ENCODE measurements around the gene COL5A1. TPM values are rescaled to one million over a fixed set of nuclear protein-coding genes. Genes with fewer than 3 reads are reported as not detected.

Gene COL5A1
- total RNA-seq, 4 donors from 2014 or later, result 7.1 to 69.3 (median 16.1) TPM

DNA sequence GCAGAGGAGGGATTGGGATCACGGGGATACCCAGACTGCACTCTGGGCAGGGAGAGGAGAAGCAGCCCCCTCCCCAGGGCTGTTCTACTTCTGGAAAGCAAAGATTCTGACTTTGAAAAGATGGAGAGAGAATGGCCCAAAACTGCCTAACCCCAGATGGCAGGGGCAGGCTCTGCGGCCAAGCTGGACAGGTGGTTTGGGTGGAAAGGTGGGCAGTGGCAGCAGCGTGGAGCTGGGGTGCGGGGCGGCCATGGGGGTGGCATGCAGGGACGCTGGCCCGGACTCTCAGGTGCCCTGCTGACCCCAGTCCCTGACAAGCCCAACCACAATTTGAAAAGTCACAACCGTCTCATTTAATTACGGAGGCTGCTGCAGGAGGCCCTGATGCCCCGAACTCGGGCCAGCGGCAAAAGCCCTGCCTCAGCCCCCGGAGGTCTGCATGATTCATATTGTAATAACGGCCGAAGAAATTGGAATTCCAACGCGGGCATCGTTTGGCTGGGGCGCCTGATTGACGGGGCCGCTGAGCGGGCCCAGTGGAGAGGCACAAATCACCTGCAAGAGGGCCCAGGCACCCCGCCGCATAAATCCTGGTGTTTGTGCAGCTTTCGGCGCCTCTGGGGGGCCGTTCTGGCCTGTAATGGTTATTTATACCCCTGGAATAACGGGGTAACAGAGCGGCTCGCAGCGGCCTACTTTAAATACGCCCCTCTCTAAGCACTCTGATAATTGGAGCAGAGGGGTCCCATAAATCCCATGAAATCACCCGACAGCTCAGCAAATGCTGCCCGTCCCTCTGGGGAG, 197.2 kb downstream of the COL5A1 start:
- Histone ChIP-seq H3K4me3 (no peak overlapping the region), H3K27ac (no peak overlapping the region), H3K27me3 (no peaks in the 10 kb centered on the region), H3K4me1 (no peaks in the 10 kb centered on the region), H3K36me3 (peaks cover 0 to 5% (median 0%) of the 10 kb centered on the region in 4 donors), H3K9me3 (no peaks in the 10 kb centered on the region)
- DNase-seq, result no peak
- intact Hi-C loops (cut with DNase I; ENCODE audit: low total_unique reads) (no loop called here), in situ Hi-C loops (cut with MboI; ENCODE audit: low pct_ligation_motif_present in 1 of 4, low pct_unique_long_range_greater_than_20kb in 1 of 4, low sequenced_read_pairs in 3 of 4) (no loop called here)
- WGBS, 2 donors (ENCODE audit: low coverage in 1 of 2), result 80 to 84% methylated on average over 3 to 34 of the region's 34 CpGs
- TF ChIP-seq EP300 (IDR thresholded peaks at IDR 0.05; ENCODE audit: low read depth) (no peak), POLR2A (IDR thresholded peaks at IDR 0.05) (no peak), POLR2AphosphoS5 (IDR thresholded peaks at IDR 0.05) (no peak)
- TF ChIP-seq, protein P1, sequence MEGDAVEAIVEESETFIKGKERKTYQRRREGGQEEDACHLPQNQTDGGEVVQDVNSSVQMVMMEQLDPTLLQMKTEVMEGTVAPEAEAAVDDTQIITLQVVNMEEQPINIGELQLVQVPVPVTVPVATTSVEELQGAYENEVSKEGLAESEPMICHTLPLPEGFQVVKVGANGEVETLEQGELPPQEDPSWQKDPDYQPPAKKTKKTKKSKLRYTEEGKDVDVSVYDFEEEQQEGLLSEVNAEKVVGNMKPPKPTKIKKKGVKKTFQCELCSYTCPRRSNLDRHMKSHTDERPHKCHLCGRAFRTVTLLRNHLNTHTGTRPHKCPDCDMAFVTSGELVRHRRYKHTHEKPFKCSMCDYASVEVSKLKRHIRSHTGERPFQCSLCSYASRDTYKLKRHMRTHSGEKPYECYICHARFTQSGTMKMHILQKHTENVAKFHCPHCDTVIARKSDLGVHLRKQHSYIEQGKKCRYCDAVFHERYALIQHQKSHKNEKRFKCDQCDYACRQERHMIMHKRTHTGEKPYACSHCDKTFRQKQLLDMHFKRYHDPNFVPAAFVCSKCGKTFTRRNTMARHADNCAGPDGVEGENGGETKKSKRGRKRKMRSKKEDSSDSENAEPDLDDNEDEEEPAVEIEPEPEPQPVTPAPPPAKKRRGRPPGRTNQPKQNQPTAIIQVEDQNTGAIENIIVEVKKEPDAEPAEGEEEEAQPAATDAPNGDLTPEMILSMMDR (IDR thresholded peaks at IDR 0.05), result no peak

DNA sequence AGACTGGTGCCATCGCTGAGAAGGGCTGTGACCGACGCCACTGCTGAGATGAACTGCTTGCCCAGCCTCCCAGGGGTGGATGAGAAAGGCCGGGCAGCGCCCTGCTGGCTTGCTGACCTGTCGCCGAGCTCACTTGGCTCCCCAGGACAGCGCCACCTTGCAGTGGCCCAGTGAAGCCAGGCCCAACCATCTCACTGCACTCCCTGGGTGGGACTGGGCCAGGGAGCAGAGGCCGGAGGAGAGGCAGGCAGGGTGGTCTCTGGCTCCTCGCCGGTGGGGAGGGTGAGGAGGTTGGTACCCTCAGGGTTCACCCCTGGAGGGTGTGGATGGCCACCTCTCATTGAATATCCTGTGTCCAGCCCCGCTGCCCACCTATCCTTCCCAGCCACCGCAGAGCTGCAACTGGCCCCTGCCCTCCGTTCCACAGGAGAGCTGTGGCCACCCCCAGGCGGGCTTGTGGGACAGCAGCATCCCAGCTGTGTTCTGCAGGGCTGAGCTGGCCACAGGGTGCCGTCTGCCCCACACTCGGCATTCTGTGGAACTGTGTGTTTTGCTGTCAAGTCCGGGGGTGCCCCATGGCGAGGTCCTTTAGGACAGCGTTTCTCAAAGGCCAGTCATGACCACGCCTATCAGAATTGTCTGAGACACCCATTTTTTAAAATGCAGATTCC, 198.0 kb downstream of the COL5A1 start:
- Histone ChIP-seq H3K36me3 (peaks cover 0 to 5% (median 0%) of the 10 kb centered on the region in 4 donors), H3K27me3 (no peaks in the 10 kb centered on the region), H3K27ac (no peak overlapping the region), H3K4me3 (no peak overlapping the region), H3K4me1 (no peaks in the 10 kb centered on the region), H3K9me3 (no peaks in the 10 kb centered on the region)
- DNase-seq, result no peak
- WGBS, 2 donors (ENCODE audit: low coverage in 1 of 2), result 83% methylated on average over 21 of the region's 21 CpGs; no CpG with 5 or more reads in 1 of the 2 donors
- TF ChIP-seq POLR2A (IDR thresholded peaks at IDR 0.05) (no peak), EP300 (IDR thresholded peaks at IDR 0.05; ENCODE audit: low read depth) (no peak), POLR2AphosphoS5 (IDR thresholded peaks at IDR 0.05) (no peak)
- TF ChIP-seq, protein P1 (IDR thresholded peaks at IDR 0.05), result no peak
- in situ Hi-C loops (cut with MboI; ENCODE audit: low pct_ligation_motif_present in 1 of 4, low pct_unique_long_range_greater_than_20kb in 1 of 4, low sequenced_read_pairs in 3 of 4) (no loop called here), intact Hi-C loops (cut with DNase I; ENCODE audit: low total_unique reads) (no loop called here)

GRCh38 chr9:134840511-134840910, 198.9 kb downstream of the COL5A1 start:
- intact Hi-C loops (cut with DNase I; ENCODE audit: low total_unique reads) (no loop called here), in situ Hi-C loops (cut with MboI; ENCODE audit: low pct_ligation_motif_present in 1 of 4, low pct_unique_long_range_greater_than_20kb in 1 of 4, low sequenced_read_pairs in 3 of 4) (no loop called here)
- H3K4me3 ChIP-seq, result no peak overlapping the region
- no peaks in the 10 kb centered on the region for H3K27me3 ChIP-seq
- peaks cover 0 to 5% (median 0%) of the 10 kb centered on the region in 4 donors for H3K36me3 ChIP-seq
- H3K9me3 ChIP-seq, result no peaks in the 10 kb centered on the region
- TF ChIP-seq, protein P1 (IDR thresholded peaks at IDR 0.05), result no peak
- TF ChIP-seq EP300 (IDR thresholded peaks at IDR 0.05; ENCODE audit: low read depth) (no peak), POLR2AphosphoS5 (IDR thresholded peaks at IDR 0.05) (no peak), POLR2A (IDR thresholded peaks at IDR 0.05) (no peak)
- DNase-seq, result no peak
- no peak overlapping the region for H3K27ac ChIP-seq
- 81% methylated on average over 12 of the region's 12 CpGs; no CpG with 5 or more reads in 1 of the 2 donors for WGBS, 2 donors (ENCODE audit: low coverage in 1 of 2)
- H3K4me1 ChIP-seq, result no peaks in the 10 kb centered on the region

DNA sequence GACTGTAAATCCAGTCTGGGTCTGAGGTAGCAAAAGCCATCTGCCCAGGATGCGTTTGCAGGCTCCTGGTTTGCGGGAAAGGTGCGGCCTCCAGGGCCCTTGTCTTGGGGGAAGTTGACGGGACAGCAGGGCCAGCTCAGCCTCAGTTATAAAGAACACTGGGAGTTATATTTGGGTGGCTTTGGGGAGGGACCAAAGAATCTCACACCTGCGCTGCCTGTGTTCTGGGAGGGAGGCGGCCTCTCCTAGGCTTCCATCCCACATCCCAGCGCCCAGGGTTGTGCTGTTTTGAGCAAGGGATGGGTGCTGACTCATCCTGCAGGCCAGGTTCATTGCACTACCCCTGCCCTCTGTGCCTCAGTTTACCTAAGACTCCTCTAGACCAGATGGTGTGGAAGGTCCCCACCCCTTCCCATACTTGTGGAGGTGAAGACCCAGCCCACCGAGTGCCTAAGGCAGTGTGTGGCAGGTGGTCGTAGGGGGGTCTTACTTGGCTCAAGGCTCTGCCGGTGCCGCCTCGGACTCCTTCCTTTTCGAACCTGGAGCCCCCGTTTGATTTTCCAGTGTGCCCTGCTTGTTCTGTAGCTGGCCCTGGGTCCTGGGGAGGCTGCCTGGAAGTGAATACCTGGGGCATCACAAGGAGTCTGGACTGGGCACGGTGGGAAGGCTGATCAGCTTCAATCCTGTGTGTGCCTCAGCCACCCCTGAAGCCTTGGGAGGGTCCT, 199.7 kb downstream of the COL5A1 start:
- Histone ChIP-seq H3K27me3 (no peaks in the 10 kb centered on the region), H3K4me1 (no peaks in the 10 kb centered on the region), H3K27ac (no peak overlapping the region), H3K9me3 (no peaks in the 10 kb centered on the region), H3K36me3 (peaks cover 0 to 5% (median 0%) of the 10 kb centered on the region in 4 donors), H3K4me3 (no peak overlapping the region)
- 71% methylated on average over 15 of the region's 15 CpGs; no CpG with 5 or more reads in 1 of the 2 donors for WGBS, 2 donors (ENCODE audit: low coverage in 1 of 2)
- TF ChIP-seq, protein P1 (IDR thresholded peaks at IDR 0.05), result no peak
- TF ChIP-seq POLR2AphosphoS5 (IDR thresholded peaks at IDR 0.05) (no peak), EP300 (IDR thresholded peaks at IDR 0.05; ENCODE audit: low read depth) (no peak), POLR2A (IDR thresholded peaks at IDR 0.05) (no peak)
- intact Hi-C loops (cut with DNase I; ENCODE audit: low total_unique reads) (no loop called here), in situ Hi-C loops (cut with MboI; ENCODE audit: low pct_ligation_motif_present in 1 of 4, low pct_unique_long_range_greater_than_20kb in 1 of 4, low sequenced_read_pairs in 3 of 4) (no loop called here)
- DNase-seq, result no peak
